HG02981 (cell line): Measurements from ENCODE around the gene FPR3.
"Not testable (repeated sequence)": the region's sequence is repeated elsewhere in the genome, so short reads cannot be mapped to it uniquely, and the experiment has no call there.

Experiments used
- ATAC-seq: cut with Tn5 transposase; IDR thresholded peaks from one replicate; pipeline ENCODE4 v1.9.1; 2021; ENCODE audit warnings: mild to moderate bottlenecking, moderate library complexity; ENCODE audit not compliant: unreplicated experiment

The FPR3 gene

GRCh38 chr19:51783372-51783771 is 11.6 kb upstream of the FPR3 start:
- ATAC-seq, result no peak

GRCh38 chr19:51784109-51784785 is 10.7 kb upstream of the FPR3 start:
- ATAC-seq, result no peak

- ATAC-seq, result no peak
These were observed 9.9 kb upstream of the FPR3 start for GRCh38 chr19:51784922-51785690.

GRCh38 chr19:51786646-51787494 is 8.1 kb upstream of the FPR3 start:
- ATAC-seq, result no peak

GRCh38 chr19:51788029-51788428 is 6.9 kb upstream of the FPR3 start:
- ATAC-seq, result no peak

- ATAC-seq, result no peak
These were observed 5.7 kb upstream of the FPR3 start for GRCh38 chr19:51789061-51789795.

- no peak for ATAC-seq
These were observed 2.0 kb upstream of the FPR3 start for GRCh38 chr19:51792932-51793331.

- no peak for ATAC-seq
These were observed 963 bp upstream of the FPR3 start for GRCh38 chr19:51793994-51794393.

- ATAC-seq, result no peak
These were observed 1.3 kb downstream of the FPR3 start for GRCh38 chr19:51796195-51796679.

GRCh38 chr19:51797480-51797879 is 2.5 kb downstream of the FPR3 start:
- no peak for ATAC-seq

GRCh38 chr19:51798062-51798461 is 3.1 kb downstream of the FPR3 start:
- ATAC-seq, result no peak

GRCh38 chr19:51799034-51799773 is 4.2 kb downstream of the FPR3 start:
- no peak for ATAC-seq

GRCh38 chr19:51799774-51800472 is 5.0 kb downstream of the FPR3 start:
- no peak for ATAC-seq

- ATAC-seq, result no peak
These were observed 5.7 kb downstream of the FPR3 start for GRCh38 chr19:51800473-51801244.

GRCh38 chr19:51802775-51803174 is 7.8 kb downstream of the FPR3 start:
- ATAC-seq, result no peak

- ATAC-seq, result no peak
These were observed 8.6 kb downstream of the FPR3 start for GRCh38 chr19:51803519-51803918.

- no peak for ATAC-seq
These were observed 9.0 kb downstream of the FPR3 start for GRCh38 chr19:51803967-51804366.

- ATAC-seq, result not testable (repeated sequence)
These were observed 9.8 kb downstream of the FPR3 start for GRCh38 chr19:51804789-51805188.

- ATAC-seq, result not testable (repeated sequence)
These were observed 10.4 kb downstream of the FPR3 start for GRCh38 chr19:51805396-51805795.
